HG02571 (cell line): ENCODE data around the gene IFRD2.
A peak's percentile ranks its signal among the peaks of the same experiment; 100 is the strongest.
"Not testable (repeated sequence)": the region's sequence is repeated elsewhere in the genome, so short reads cannot be mapped to it uniquely, and the experiment has no call there.

Source experiments
- ATAC-seq: cut with Tn5 transposase; IDR thresholded peaks from one replicate; pipeline ENCODE4 v1.9.1; 2021; ENCODE audit warnings: mild to moderate bottlenecking, moderate library complexity; ENCODE audit not compliant: unreplicated experiment

The IFRD2 gene

DNA sequence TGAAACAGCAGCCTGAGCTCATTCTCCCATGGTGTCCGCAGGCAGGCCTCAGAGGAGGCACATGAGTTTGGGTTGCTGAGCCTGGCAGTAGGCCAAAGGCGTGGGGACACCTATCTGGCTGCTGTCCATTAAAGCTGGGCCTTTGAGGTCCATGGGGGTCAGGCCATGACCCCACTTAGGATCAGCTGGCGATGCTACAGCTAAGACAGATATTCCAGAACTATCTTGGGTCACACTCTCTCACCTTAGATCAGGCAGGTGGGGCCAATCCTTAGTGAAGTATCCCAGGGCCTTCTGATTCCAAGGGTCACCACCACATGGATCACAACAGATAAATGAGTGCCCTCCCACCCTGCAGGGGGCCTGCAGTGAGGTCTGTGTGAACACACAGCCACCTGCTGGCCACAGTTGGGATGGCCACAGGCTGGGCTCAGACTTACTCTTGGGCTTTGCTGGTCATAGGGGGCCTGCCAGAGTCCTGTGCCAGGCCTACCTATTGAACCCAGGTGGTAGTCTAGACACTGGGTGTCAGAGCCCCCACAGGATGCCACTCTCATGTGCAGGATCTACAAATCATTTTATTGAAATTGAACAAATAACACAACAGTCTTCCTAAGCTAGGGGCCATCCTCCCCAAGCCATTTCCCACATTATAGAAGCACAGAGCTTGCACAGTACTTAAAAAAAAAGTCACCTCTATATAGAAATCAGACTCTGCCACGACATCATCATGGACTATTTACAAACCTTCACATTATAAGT is 32.3 kb upstream of the IFRD2 start:
- no peak for ATAC-seq

DNA sequence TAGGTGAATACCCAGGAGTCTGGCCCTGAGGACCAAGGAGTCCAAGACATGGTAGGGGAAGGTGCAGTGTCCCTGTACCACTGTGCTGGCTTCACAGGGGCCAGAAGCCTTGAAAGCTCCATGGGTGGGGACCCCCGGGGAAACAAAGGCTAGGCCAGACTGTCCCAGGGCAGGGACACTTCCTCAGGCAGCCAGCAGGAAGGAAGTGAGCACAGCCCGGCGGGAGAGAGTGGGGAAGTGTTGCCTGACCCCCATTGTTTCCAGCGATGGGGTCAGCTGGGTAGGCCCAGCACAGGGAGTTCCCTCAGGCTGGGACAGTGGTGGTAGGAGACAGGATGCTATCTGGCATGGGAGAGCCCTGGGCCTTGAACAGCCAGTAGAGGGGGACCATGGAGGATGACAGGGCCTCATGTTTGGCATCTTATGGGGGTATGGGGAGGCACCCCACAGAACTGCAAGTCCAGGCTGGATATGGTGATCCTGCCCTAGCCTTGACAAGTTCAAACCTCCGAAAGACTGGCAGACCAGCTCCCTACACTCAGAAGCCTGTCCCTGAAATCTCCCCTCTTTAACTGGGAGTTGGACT is 31.5 kb upstream of the IFRD2 start:
- no peak for ATAC-seq

DNA sequence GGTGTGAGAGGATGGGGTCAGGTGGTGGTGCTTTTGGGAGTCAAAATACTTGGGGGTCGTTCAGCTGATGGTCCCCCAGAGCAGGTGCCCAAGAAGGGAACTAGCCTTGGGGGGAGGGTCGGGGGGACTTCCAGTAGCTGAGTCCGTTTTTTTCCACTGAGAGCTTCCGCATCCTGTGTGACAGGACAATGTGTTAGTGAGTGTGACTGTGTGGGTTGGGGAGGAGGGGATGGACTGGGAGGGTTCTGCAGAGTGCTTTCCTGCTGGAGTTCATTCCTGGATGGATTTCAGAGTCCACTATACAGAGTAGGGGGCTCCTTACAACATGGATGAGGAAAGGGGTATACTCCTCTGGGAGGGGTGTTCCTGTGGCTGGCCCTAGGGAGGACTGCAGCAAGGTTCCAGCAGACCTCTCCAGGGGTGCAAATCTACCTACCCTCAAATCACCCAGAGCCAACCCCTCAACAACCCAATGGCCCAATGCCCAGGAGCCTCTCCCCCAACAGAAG is 30.9 kb upstream of the IFRD2 start:
- ATAC-seq = no peak

DNA sequence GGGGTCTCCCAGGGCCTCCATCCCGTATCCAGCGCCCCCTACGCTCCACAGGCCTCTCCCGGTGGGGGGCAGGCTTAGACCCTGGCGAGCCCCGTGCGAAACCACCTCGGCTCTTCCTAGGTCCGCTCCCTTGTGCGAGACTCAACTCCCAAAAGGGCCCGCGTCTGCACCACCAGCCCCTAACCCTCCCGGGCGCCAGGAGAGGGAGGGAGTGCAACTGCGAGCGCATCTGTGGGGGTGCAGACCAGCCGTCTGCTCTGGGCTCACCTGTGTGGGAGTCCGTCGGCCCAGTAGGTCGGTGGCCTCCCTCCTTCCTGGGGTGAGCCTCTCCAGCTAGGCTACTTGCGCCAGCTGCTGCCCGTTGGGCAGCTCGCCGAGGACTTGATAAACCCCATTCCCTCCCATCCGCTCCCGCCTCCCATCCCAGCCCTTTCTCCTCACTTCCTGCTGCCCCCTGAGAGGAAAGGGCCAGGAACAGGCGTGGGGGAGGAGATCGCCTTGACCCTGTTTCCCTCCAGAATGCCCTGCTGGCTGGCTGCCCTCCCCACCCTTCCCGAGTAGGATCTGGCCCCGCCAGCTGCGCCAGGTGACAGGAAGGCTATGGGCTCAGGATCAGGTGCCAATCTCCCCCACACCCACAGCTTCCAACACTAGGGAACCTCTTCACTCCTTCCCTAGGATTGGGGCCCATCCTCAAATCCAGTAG is 30.3 kb upstream of the IFRD2 start, which contains the start of gene HYAL2:
HYAL2 (minus strand) TSS at position 360 of the 706 bp plus-strand sequence. CDS start 2,256 bp downstream, outside the sequence.
- ATAC-seq = no peak

DNA sequence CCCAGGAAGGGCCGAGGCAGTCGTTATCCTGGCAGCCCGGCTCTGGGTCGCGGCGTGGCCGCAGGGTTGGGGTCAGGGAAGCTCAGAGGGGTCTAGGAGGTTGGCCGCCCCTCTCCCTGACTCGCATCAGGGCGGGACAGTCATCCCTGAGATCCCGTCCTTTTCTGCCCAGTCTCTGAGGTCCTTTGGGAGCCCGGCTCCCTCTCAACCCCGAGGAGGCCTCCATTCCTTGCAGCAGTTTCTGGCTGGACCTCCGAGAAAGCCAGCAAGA is 29.8 kb upstream of the IFRD2 start:
- no peak for ATAC-seq

DNA sequence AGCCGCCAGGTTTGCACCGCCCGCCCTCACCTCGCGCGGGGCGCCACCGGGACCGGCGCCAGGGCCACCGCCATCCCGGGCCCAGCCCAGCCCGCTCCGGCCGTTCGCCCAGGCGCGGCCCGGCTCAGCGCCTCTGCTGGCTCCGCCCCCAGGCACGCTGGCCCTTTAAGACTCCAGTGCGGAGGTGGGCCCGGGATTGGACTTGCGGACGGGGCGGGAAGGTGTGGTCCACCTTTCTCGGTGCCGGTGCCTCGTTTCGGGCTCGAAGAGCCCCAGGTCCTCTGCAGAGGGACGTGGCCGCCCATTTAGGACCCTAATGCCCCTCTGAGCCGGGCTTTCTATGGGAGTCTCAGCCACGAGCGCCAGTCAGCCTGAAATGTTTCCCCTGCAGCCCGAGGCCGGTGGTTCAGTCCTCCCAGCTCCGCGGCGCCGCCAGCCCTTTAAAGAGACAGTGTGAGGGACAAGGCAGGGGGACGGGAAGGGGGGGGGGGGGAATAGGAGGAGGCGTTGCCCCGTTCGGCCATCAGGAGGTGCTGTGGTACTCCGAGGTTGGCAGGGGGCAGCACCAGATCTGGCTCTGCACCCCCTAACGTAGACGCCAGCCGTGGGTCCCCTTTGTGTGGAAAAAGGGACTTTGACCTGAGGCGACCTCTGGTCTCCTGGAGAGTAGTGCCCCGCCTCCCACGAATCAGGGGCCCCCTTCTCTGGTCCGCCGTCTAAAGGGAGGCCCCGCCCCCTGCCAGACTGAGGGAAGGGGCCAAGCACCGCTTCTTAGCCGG is 29.3 kb upstream of the IFRD2 start:
- peak; percentile 71 for ATAC-seq

DNA sequence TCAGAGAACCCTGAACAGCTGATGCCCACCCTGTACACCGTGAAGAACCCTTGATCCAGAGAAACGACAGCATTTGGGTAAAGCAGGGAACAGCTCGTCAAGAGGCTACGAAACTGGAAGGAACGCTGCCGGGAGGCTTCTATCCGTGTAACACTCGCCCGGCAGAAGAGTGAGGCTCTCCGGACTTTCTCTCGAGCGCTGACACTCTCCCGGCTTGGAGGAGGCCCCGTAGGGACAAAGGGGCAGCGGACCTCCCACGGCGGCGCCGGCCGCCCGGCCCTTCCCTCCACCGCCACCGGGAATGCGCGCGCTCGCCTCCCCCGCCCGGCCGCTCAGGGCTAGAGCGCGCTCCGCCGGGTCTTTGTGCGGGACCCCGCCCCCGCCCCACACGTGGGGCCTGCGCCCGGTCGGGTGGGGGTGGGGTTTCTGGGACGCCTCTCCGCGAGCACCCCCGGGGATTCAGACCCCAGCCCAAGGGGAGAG is 28.7 kb upstream of the IFRD2 start:
- ATAC-seq = peak; percentile 49

DNA sequence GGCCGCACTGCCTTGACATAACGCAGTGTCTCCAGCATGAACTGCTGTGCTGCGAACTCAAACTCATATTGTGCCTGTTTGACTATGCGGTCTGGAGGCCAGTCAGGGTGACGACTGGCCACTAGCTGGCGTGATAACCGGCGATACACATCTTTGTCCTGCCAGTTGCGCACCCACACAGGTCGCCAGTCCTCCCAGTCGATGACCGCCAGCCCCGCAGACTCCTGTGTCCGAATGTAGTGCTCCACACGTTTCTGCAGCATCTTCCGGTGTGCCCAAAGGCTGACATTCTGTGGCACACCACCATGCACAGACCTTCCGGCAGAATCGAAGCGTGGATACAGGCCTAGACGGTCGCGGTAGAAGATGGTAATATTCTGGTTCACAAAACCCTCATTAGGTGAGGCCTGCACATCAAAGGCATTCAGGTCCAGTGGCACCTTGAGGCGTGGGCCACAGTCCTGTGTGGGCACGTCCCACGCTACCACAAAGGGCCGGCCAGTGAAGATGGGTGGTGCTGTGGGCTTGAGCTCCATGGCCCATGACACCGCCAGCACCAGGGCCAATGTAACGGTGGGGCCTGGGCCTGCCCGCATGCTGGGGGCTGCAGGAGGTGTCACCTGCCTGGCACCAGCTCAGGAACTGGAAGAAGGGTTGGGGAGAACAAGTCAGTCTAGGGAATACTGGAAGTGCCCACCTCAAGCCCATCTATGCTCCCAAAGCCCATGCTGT is 27.8 kb upstream of the IFRD2 start:
- ATAC-seq = no peak

DNA sequence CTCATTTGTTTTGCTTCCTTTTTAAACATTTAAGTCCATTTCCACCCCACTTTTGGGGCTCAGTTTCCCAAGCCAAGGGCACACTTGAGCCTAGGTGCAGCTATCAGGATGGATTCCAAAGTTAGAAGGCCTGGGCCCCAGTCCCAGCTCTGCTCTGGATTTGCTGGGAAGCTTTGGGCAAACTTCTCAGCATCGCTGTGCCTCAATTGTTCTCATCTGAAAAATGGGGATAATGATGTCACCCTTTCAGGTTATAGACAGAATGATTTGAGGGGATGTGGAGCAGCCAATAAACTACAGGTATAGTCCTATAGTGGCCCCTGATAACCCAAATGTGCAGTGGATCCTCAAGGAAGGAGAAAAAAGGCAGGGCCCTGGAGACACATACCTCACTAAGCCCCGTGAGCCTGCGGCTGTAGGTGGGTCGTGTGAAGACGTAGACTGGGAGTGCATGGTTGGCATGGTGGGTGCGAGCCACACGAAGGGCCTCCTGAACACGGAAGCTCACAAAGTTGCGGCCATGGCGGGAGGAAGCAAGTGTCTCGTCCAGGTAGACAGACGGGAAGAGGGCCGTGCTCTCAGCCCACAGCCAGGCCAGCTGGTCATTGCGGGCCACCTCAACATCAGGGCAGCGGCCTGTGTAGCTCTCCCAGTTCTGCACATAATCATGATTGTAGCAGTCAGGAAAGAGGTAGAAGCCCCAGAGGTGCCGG is 27.1 kb upstream of the IFRD2 start:
- no peak for ATAC-seq

DNA sequence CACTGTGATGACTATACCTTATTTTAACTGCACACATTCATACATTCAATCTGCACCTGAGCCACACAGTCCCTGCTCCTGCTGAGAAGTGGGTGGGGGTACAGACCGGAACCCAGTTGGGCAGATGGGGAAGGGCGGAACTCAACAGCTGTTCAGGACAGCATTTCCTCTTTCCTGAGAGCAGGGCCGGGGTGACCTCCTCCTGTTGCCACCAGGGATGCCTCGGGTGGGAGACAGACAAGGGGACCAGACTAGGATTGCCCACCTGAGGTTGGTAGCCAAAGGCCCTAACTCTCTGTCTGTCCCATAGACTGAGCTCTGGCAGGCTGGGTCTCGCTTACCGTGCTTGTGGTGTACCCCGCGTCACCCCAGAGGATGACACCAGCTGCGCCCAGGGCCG is 26.4 kb upstream of the IFRD2 start:
- no peak for ATAC-seq

DNA sequence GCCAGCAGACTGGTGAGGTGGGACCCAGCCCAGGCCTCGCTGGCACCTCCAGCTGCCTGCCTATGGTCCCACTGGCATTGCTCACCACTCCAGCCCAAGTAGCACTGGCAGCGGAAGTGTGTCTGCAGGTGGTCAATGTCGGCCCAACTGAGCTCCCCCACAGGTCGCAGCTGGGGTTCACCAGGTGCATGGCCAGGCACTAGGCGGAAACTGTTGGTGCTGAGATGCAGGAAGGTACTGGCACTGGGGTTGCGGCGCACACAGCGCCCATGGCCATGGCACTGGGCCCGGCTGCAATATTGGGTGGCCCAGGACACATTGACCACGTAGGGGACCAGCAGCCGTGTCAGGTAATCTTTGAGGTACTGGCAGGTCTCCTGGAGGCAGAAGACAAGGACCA is 25.9 kb upstream of the IFRD2 start:
- no peak for ATAC-seq

DNA sequence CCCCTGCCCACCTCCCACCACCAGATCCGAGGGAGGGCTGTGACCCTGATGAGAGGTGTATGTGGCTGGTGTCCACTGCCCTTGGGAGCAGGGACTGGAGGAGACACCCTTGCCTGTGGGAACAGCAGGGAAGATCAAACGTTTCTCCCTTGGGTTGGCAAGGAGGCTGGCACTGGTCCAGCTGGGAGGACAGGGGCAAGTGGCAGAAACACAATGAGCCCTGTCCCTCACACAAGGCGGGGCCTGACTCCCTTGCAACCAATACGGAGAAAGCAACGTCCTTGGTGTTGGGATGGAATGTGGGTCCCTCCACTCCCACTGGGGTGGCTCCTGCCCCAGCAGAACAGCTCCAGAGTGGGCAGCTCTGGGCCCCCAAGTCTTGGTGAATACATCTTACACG is 25.1 kb upstream of the IFRD2 start:
- ATAC-seq = no peak

DNA sequence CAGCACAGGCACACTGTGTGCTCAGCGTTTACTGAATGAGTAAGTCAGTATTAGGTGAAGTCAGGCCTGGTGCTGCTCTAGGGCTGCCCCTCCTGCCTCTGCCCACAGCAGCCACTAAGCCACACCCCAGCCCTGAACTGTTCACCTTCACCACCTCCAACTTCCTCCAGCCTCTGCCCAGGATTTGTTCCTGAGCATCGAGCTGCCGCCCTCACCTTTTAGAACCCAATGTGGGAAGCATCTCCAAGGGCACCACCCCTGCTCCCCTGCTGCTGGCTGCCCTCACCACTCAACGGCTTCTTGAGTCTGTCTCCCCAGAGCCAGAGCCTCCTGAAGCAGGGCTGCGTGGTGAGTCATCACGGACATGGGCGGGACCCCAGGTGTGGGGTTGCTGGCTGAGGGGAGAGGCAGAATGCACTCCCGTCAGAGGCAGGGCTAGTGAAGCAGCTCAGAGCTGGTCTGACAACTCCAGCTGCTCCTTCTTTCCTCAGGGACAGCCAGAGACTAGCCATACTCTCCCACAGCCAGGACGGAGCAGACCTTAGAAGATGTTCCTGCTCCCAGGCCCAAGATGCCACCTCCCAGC is 24.5 kb upstream of the IFRD2 start:
- no peak for ATAC-seq

DNA sequence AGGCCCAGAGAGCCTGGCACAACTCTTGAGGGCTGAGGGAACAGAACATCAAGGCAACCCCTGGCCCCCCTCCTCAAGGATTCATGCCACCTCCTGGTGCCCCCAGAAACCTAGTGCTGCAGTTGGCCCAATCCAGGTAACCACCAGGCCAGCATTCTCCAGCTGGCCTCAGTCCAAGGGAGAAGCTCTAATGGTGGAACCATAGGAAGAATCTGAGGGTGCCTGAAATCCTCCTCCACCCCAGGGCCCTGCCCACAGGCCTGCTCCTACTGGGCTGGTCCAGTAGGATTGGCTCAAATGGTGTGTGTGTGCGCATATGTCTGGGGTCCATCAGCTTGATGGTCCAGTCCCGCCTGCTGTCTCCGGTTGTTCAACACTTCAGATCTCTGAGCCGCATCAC is 22.6 kb upstream of the IFRD2 start:
- ATAC-seq = no peak

DNA sequence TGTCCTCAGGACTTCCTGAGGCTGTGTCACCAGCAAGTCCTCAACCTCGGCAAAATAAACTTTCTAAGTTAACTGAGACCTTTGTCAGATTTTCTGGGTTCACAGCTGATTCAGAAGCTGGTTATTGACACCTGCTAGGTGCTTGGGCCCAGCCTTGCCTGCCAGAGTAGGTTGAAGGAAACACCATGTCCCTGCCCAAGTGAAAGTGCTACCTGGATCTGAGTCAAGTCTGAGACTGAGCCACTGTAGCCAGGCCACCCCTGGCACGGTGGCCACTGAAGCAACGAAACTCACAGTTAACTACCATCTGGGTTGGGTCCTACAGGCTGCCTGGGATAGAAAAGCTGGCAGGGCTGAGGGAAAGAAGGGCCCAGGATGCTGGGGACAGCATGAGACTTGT is 22.1 kb upstream of the IFRD2 start:
- no peak for ATAC-seq

DNA sequence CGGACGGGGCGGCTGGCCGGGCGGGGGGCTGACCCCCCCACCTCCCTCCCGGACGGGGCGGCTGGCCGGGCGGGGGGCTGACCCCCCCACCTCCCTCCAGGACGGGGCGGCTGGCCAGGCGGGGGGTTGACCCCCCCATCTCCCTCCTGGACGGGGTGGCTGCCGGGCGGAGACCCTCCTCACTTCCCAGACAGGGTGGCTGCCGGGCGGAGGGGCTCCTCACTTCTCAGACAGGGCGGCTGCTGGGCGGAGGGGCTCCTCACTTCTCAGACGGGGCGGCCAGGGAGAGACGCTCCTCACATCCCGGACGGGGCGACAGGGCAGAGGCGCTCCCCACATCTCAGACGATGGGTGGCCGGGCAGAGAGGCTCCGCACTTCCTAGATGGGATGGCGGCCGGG is 19.8 kb upstream of the IFRD2 start:
- ATAC-seq = not testable (repeated sequence)

DNA sequence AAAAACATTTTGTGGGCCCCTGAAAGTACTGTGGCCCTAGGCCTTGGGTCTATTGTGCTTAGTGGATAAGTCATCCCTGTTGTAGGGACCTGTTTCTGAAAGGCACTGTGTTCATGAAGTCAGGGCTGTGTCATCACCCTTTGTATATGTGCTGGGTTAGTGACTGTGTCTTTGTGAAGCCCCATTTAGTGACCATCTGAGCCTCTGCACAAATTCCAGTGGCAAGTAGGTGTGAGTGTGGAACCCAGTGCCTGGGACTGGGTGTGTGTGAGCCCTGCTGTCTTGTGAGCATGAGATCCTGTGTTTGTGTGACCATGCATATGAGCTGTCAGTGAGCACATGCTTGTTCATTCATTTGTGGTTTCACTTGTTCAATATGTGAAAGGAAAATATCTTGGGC is 12.4 kb upstream of the IFRD2 start:
- ATAC-seq = no peak

DNA sequence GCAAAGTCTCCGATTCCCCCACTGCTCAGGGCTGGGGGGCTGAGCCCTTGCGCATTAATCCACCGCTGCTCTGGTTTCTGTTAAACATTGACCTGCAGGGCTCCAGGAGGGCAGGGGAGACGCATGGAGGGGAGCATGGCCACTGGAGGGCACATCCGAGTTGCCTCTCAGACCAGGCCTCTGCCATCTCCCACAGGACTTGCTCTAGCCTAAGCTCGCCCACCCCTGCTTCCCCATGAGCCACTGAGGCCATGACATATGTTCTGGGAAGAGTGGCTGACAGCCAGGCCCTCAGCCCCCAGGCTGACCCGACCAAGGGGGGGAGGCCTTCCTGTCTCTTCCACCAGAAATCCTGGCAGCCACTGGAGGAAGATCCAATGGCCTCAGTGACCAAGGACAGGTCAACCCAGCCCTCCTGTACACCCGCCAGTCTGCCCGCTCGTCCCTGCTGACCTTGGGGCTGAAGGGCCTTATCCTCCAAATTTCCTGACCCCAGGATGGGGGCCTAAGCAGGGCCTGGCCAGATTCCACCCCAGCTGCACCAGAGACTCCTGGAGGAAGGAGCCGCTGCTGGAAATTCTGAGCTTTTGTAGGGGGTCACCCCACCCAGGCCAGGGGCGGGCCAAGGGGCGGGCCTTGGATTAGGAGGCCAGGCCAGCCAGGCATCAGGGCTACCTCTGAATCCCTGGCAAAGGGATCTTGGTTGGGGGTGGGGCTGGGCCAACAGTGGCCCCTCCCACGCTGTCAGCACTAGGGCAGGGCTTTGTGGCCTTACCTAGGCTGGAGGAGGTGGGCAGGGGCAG is 11.0 kb upstream of the IFRD2 start, which contains the start of gene HYAL1:
HYAL1 (minus strand) TSS at position 562 of the 803 bp plus-strand sequence. CDS start 618 bp downstream, outside the sequence.
- ATAC-seq = no peak
